Esophagus squamous epithelium (tissue), 4 donors: Measurements from ENCODE around the gene RNASE4.

Source experiments
- CTCF ChIP-seq, 6 experiments: fragments of 450-650 bp in 4 of 6; fragments of 200-600 bp in 2 of 6; sonication (generic) in 2 of 6; IDR thresholded peaks; one replicate each; pipeline ENCODE4 v1.5.1; 2016 to 2019; ENCODE audit warnings: antibody characterized with exemption in 6 of 6, mild to moderate bottlenecking in 4 of 6, moderate library complexity in 4 of 6
- POLR2A ChIP-seq, 4 donors: fragments of 450-650 bp; IDR thresholded peaks; one replicate each; pipeline ENCODE4 v1.6.1; 2017; ENCODE audit warnings: antibody characterized with exemption in 4 of 4, mild to moderate bottlenecking in 4 of 4, moderate library complexity in 3 of 4

DNA sequence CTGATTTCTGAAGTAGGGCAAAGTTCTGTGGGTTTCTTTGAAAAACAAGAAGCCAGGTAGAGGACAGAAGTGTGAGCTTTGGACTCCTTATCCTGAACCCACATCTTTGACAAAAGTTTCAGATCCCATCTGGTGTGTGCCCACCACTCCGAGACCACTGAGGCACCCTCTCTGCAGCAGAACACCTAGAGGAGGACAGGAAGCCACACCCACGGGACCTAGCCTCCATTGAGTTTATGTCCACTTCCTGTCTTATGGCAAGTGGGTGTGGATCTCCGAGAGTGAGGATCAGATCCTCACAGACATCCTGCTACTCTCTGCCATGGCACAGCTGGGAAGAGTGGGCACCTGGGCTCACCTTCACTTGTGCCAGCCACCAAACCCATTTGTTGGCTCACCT, 26.1 kb upstream of the RNASE4 start:
- TF ChIP-seq CTCF (IDR thresholded peaks at IDR 0.05) (no peak), POLR2A (IDR thresholded peaks at IDR 0.05) (no peak)
